ENCODE data around the gene ASCC1.

ASCC1 gene

DNA sequence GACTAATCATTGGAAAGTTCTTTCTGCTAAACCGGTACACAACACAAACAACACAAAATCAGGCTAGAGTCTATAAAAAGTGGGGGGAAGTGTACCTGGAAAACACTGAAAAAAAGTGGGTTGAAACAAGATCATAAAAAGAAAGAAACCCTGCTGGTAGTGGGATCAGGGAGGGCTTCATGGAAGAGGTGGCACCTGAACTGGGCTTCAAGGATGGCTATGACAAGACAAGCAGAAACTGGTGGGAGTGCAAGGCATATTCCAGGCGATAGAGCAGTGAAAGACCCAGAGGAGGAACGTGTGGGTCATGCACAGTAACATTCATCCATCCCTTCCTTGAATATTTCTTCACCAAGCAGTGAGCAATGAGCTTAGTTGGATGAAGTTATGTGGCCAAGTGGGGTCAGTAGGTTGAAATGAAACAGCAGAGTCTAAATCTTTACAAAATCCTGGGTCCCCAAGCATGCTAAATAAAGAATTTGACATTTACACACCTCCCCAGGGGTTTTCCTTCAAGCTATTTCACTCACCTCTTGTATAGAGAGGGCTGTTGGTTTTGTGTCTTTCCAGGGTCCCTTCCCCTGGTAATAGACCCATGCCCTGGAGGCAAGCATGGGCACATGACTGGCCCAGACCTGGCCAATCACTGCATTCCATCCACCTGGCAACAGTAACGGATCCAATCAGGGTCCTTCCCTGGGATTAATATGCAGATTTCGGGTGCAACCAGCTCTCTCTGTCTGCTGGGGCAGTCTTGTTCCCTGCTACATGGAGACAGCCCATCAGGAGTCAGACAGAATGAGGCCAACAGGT lies 165.9 kb downstream of the ASCC1 start:
- Histone ChIP-seq H3K9me3 (ENCODE audit: control insufficient read depth in 2 of 2, low read length in 2 of 2) (peaks cover 0 to 4% of the 10 kb centered on the region in 2 donors), H3K4me1 (ENCODE audit: control insufficient read depth, insufficient read depth, low read length) (no peaks in the 10 kb centered on the region), H3K27me3 (ENCODE audit: control insufficient read depth in 1 of 2, insufficient read depth in 2 of 2, low read length in 2 of 2) (no peaks in the 10 kb centered on the region), H3K27ac (ENCODE audit: low read length) (no peak overlapping the region), H3K36me3 (ENCODE audit: control insufficient read depth in 2 of 2, insufficient read depth in 2 of 2, low read length in 2 of 2) (no peaks in the 10 kb centered on the region), H3K9ac (ENCODE audit: low read length in 2 of 2) (no peak overlapping the region), H3K4me3 (ENCODE audit: low read length in 2 of 2) (no peak overlapping the region)

DNA sequence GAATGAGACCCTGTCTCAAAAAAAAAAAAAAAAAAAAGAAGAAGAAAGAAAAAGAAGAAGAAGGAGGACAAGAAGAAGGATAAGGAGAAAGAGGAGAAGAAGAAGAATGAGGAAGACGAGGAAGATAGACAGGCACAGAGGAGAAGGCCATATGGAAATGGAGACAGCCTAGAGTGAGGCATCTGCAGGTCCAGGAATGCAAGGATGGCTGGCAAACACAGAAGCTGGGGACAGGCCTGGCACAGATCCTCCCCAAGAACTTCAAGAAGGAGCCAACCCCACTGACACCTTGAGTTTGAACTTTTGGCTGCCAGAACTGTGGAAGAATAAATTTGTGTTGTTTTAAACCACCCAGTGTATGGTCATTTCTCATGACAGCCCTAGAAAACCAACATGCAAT lies 166.6 kb downstream of the ASCC1 start:
- no peak overlapping the region for H3K4me3 ChIP-seq (ENCODE audit: low read length in 2 of 2)
- no peaks in the 10 kb centered on the region for H3K27me3 ChIP-seq (ENCODE audit: control insufficient read depth in 1 of 2, insufficient read depth in 2 of 2, low read length in 2 of 2)
- H3K36me3 ChIP-seq (ENCODE audit: control insufficient read depth in 2 of 2, insufficient read depth in 2 of 2, low read length in 2 of 2): no peaks in the 10 kb centered on the region
- no peak overlapping the region for H3K27ac ChIP-seq (ENCODE audit: low read length)
- H3K9me3 ChIP-seq (ENCODE audit: control insufficient read depth in 2 of 2, low read length in 2 of 2): peaks cover 0 to 4% of the 10 kb centered on the region in 2 donors
- no peak overlapping the region for H3K9ac ChIP-seq (ENCODE audit: low read length in 2 of 2)
- H3K4me1 ChIP-seq (ENCODE audit: control insufficient read depth, insufficient read depth, low read length): peaks cover 6% of the 10 kb centered on the region

DNA sequence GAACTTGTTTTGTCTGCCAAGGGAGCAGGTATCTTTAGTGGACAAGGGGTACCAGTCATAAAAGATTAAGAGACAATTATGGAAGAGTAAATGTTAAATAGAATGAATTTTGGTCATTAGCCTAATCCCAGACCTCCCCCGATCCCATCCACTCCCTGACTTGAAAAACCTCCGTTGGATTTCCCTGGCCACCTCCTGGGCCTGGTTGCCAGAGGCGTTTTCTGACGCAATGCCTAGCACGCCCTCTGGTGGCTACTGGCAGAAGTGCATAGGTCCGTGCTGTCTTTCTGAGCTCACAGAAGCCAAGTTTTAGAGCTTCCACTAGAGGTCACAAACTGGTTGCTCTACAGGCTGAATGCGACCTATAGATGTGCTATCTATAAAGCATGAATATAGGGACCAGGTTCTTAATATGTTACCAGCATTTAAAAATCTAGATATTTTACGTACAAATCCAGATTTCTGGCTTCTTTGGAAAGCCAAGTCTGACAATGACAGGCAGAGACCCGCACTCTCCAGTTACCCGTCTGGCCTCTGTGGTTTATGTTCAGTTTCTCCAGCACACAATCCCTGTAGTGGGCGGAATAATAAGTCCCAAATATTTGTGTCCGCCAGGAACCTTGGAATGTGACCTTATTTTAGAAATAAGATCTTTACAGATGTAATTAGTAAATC lies 167.5 kb downstream of the ASCC1 start:
- no peak overlapping the region for H3K27ac ChIP-seq (ENCODE audit: low read length)
- H3K4me1 ChIP-seq (ENCODE audit: control insufficient read depth, insufficient read depth, low read length): peaks cover 10% of the 10 kb centered on the region
- no peak overlapping the region for H3K4me3 ChIP-seq (ENCODE audit: low read length in 2 of 2)
- no peak overlapping the region for H3K9ac ChIP-seq (ENCODE audit: low read length in 2 of 2)
- no peaks in the 10 kb centered on the region for H3K36me3 ChIP-seq (ENCODE audit: control insufficient read depth in 2 of 2, insufficient read depth in 2 of 2, low read length in 2 of 2)
- H3K9me3 ChIP-seq (ENCODE audit: control insufficient read depth in 2 of 2, low read length in 2 of 2): peaks cover 0 to 4% of the 10 kb centered on the region in 2 donors
- no peaks in the 10 kb centered on the region for H3K27me3 ChIP-seq (ENCODE audit: control insufficient read depth in 1 of 2, insufficient read depth in 2 of 2, low read length in 2 of 2)

All from stomach smooth muscle (tissue), 2 donors.